Measurements from ENCODE around the gene LCN15.
"Not testable (repeated sequence)": the region's sequence is repeated elsewhere in the genome, so short reads cannot be mapped to it uniquely, and the experiment has no call there.

The LCN15 gene

GRCh38 chr9:136764301-136764891 lies at the start of gene LCN15:
Gene LCN15 (minus strand): TSS chr9:136764518. CDS start chr9:136764488, 30 bp downstream.
- no peak for DNase-seq (ENCODE audit: low read depth in 3 of 3)

GRCh38 chr9:136808806-136809158 lies 44.5 kb upstream of the LCN15 start:
- no peak for DNase-seq (ENCODE audit: low read depth in 3 of 3)

GRCh38 chr9:136808075-136808805 lies 43.9 kb upstream of the LCN15 start:
- DNase-seq (ENCODE audit: low read depth in 3 of 3), result peak in 1 of 3 donors; percentile 38

GRCh38 chr9:136807281-136808074 lies 43.2 kb upstream of the LCN15 start, which contains the start of gene RABL6:
Gene RABL6 (plus strand): TSS chr9:136807948. CDS start chr9:136808197, 249 bp downstream.
- DNase-seq (ENCODE audit: low read depth in 3 of 3), result peak; percentile 54 to 66 (median 64)

GRCh38 chr9:136806631-136807201 lies 42.4 kb upstream of the LCN15 start:
- no peak for DNase-seq (ENCODE audit: low read depth in 3 of 3)

GRCh38 chr9:136806067-136806466 lies 41.7 kb upstream of the LCN15 start:
- DNase-seq (ENCODE audit: low read depth in 3 of 3), result no peak

- no peak for DNase-seq (ENCODE audit: low read depth in 3 of 3)
Measured at GRCh38 chr9:136805207-136805740, 41.0 kb upstream of the LCN15 start.

GRCh38 chr9:136804509-136805206 lies 40.3 kb upstream of the LCN15 start:
- no peak for DNase-seq (ENCODE audit: low read depth in 3 of 3)

- no peak for DNase-seq (ENCODE audit: low read depth in 3 of 3)
Measured at GRCh38 chr9:136803551-136804508, 39.5 kb upstream of the LCN15 start.

- not testable (repeated sequence) for DNase-seq (ENCODE audit: low read depth in 3 of 3)
Measured at GRCh38 chr9:136803009-136803550, 38.8 kb upstream of the LCN15 start.

- no peak for DNase-seq (ENCODE audit: low read depth in 3 of 3)
Measured at GRCh38 chr9:136802321-136802720, 38.0 kb upstream of the LCN15 start.

- peak; percentile 67 to 99 (median 71) for DNase-seq (ENCODE audit: low read depth in 3 of 3)
Measured at GRCh38 chr9:136799854-136800657, 35.7 kb upstream of the LCN15 start.

- DNase-seq (ENCODE audit: low read depth in 3 of 3), result no peak
Measured at GRCh38 chr9:136799079-136799853, 34.9 kb upstream of the LCN15 start.

- DNase-seq (ENCODE audit: low read depth in 3 of 3), result no peak
Measured at GRCh38 chr9:136798708-136799078, 34.4 kb upstream of the LCN15 start.

GRCh38 chr9:136796775-136797347 lies 32.5 kb upstream of the LCN15 start:
- DNase-seq (ENCODE audit: low read depth in 3 of 3), result not testable (repeated sequence)

GRCh38 chr9:136796238-136796774 lies 32.0 kb upstream of the LCN15 start, which contains the start of gene CCDC183:
Gene CCDC183 (plus strand): TSS chr9:136796338. CDS start chr9:136796398, 60 bp downstream.
- DNase-seq (ENCODE audit: low read depth in 3 of 3), result no peak

GRCh38 chr9:136795000-136795348 lies 30.7 kb upstream of the LCN15 start:
- DNase-seq (ENCODE audit: low read depth in 3 of 3), result no peak

Measured in stimulated activated CD4-positive, alpha-beta T cell treated with anti-CD3 and anti-CD28 coated beads, TNF-alpha, amount 100 ng/mL, for 48 hours (primary cell).